Vagina (tissue), 2 donors: Measurements from ENCODE around the gene DPYD.

ENCODE experiments used
- CTCF ChIP-seq, 3 experiments: fragments of 450-650 bp in 2 of 3; fragments of 200-600 bp in 1 of 3; sonication (generic) in 1 of 3; IDR thresholded peaks; one replicate each; pipeline ENCODE4 v1.5.1; 2017 to 2019; ENCODE audit warnings: antibody characterized with exemption in 3 of 3, mild to moderate bottlenecking in 2 of 3, moderate library complexity in 2 of 3
- POLR2A ChIP-seq, 2 donors: fragments of 450-650 bp; IDR thresholded peaks; one replicate each; pipeline ENCODE4 v1.6.1; 2017; ENCODE audit warnings: antibody characterized with exemption in 2 of 2, mild to moderate bottlenecking in 2 of 2, moderate library complexity in 2 of 2
- POLR2AphosphoS5 ChIP-seq, 2 donors: sonication (generic); formaldehyde crosslinking; IDR thresholded peaks; one replicate each; pipeline ENCODE4 v1.9.0; 2017; ENCODE audit warnings: antibody characterized with exemption in 2 of 2, mild to moderate bottlenecking in 2 of 2, low read depth in 1 of 2; ENCODE audit not compliant: insufficient read depth in 1 of 2

GRCh38 chr1:97200595-97200994, 720.2 kb downstream of the DPYD start:
- no peak for TF ChIP-seq POLR2AphosphoS5 (IDR thresholded peaks at IDR 0.05; ENCODE audit: insufficient read depth in 1 of 2, low read depth in 1 of 2)
- TF ChIP-seq CTCF (IDR thresholded peaks at IDR 0.05): no peak
- no peak for TF ChIP-seq POLR2A (IDR thresholded peaks at IDR 0.05)
